ENCODE results near the gene COL5A1. TPM values are rescaled to one million over a fixed set of nuclear protein-coding genes. Genes with fewer than 3 reads are reported as not detected.

The COL5A1 gene
- total and polyA plus RNA-seq, 2 experiments from 2014 or later = 2.5 to 13.1 TPM

DNA sequence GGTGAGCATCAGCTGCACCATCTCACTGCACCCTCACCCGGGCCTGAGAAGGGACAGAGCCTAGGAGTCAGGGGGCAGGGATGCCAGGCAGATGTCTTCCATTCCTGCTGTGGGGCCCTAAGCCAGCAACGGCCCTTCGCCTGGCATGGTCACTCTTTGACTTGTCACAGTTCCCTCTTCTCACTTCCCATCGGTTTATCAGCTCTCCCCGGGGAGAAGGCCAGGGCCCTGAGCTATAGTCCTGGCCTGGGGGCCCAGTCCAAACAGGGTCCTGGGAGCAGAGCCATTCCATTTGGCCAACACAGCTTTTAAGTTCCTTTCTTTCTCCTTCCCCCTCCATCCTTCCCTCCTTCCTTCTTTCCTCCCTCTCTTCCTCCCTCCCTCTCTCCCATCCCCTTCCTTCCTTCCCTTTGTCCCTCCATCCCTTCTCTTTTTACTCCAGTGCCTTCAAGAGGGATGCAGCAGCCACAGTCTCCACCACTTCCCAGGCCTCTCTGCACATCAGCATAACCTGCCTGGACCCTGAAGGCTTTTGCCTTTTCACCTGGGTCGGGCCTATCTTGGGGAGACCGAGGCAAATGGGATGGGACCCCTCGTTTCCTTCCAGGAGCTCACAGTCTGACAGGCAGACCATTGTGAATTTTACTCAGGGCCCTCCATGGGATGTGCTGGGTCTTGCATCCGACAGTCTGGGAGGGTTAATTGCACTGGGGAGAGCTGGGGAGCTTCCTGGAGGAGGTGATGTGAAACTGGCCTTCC lies 4.2 kb downstream of the COL5A1 start (continued):
- TF ChIP-seq, protein P1, sequence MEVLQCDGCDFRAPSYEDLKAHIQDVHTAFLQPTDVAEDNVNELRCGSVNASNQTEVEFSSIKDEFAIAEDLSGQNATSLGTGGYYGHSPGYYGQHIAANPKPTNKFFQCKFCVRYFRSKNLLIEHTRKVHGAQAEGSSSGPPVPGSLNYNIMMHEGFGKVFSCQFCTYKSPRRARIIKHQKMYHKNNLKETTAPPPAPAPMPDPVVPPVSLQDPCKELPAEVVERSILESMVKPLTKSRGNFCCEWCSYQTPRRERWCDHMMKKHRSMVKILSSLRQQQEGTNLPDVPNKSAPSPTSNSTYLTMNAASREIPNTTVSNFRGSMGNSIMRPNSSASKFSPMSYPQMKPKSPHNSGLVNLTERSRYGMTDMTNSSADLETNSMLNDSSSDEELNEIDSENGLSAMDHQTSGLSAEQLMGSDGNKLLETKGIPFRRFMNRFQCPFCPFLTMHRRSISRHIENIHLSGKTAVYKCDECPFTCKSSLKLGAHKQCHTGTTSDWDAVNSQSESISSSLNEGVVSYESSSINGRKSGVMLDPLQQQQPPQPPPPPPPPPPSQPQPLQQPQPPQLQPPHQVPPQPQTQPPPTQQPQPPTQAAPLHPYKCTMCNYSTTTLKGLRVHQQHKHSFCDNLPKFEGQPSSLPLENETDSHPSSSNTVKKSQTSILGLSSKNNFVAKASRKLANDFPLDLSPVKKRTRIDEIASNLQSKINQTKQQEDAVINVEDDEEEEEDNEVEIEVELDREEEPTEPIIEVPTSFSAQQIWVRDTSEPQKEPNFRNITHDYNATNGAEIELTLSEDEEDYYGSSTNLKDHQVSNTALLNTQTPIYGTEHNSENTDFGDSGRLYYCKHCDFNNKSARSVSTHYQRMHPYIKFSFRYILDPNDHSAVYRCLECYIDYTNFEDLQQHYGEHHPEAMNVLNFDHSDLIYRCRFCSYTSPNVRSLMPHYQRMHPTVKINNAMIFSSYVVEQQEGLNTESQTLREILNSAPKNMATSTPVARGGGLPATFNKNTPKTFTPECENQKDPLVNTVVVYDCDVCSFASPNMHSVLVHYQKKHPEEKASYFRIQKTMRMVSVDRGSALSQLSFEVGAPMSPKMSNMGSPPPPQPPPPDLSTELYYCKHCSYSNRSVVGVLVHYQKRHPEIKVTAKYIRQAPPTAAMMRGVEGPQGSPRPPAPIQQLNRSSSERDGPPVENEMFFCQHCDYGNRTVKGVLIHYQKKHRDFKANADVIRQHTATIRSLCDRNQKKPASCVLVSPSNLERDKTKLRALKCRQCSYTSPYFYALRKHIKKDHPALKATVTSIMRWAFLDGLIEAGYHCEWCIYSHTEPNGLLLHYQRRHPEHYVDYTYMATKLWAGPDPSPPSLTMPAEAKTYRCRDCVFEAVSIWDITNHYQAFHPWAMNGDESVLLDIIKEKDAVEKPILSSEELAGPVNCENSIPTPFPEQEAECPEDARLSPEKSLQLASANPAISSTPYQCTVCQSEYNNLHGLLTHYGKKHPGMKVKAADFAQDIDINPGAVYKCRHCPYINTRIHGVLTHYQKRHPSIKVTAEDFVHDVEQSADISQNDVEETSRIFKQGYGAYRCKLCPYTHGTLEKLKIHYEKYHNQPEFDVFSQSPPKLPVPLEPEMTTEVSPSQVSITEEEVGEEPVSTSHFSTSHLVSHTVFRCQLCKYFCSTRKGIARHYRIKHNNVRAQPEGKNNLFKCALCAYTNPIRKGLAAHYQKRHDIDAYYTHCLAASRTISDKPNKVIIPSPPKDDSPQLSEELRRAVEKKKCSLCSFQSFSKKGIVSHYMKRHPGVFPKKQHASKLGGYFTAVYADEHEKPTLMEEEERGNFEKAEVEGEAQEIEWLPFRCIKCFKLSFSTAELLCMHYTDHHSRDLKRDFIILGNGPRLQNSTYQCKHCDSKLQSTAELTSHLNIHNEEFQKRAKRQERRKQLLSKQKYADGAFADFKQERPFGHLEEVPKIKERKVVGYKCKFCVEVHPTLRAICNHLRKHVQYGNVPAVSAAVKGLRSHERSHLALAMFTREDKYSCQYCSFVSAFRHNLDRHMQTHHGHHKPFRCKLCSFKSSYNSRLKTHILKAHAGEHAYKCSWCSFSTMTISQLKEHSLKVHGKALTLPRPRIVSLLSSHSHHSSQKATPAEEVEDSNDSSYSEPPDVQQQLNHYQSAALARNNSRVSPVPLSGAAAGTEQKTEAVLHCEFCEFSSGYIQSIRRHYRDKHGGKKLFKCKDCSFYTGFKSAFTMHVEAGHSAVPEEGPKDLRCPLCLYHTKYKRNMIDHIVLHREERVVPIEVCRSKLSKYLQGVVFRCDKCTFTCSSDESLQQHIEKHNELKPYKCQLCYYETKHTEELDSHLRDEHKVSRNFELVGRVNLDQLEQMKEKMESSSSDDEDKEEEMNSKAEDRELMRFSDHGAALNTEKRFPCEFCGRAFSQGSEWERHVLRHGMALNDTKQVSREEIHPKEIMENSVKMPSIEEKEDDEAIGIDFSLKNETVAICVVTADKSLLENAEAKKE (CRISPR knock-in tag; IDR thresholded peaks at IDR 0.05) = no peak
- no peak for TF ChIP-seq JUNB (IDR thresholded peaks at IDR 0.05; ENCODE audit: unreplicated experiment)
- TF ChIP-seq POLR2AphosphoS5 (IDR thresholded peaks at IDR 0.05; ENCODE audit: low read depth) = no peak
- no peak for TF ChIP-seq STAT1 (IDR thresholded peaks at IDR 0.05; ENCODE audit: unreplicated experiment)
- TF ChIP-seq CREB1 (CRISPR knock-in tag; IDR thresholded peaks at IDR 0.05; ENCODE audit: low read depth) = no peak
- no peak for TF ChIP-seq CTCF (conservative IDR thresholded peaks at IDR 0.05; ENCODE audit: low read depth in 2 of 2)
- no peak for TF ChIP-seq NANOG (IDR thresholded peaks at IDR 0.05; ENCODE audit: borderline replicate concordance)
- no peak for TF ChIP-seq ZNF331 (CRISPR knock-in tag; IDR thresholded peaks at IDR 0.05; ENCODE audit: low read depth)

Data from GM23338 (cell line).